Endothelial cell of umbilical vein (primary cell): ENCODE measurements around the gene AHI1.

Experiments used
- CTCF ChIP-seq, 2 donors: IDR thresholded peaks; 1 replicate in 1 of 2; 2 replicates in 1 of 2; pipeline ENCODE4 v1.5.1; 2011; ENCODE audit warnings: low read length in 2 of 2, mild to moderate bottlenecking in 2 of 2, moderate library complexity in 2 of 2, control low read depth in 1 of 2, inconsistent platforms in 1 of 2, low read depth in 1 of 2; ENCODE audit not compliant: insufficient read depth in 1 of 2; ENCODE audit errors: extremely low read depth in 1 of 2
- JUN ChIP-seq: IDR thresholded peaks from 2 replicates; pipeline ENCODE4 v1.6.1; 2011; ENCODE audit warnings: borderline replicate concordance, low read depth; ENCODE audit not compliant: insufficient read length, insufficient read depth

- TF ChIP-seq JUN (no peak), CTCF (IDR thresholded peaks at IDR 0.05; ENCODE audit: extremely low read depth in 1 of 2, insufficient read depth in 1 of 2, low read depth in 1 of 2, low read length in 2 of 2) (no peak)
Observed at GRCh38 chr6:135267085-135267484, 230.5 kb downstream of the AHI1 start.
